ENCODE measurements around the gene ZNF836. TPM values are rescaled to one million over a fixed set of nuclear protein-coding genes. Genes with fewer than 3 reads are reported as not detected.

Gene ZNF836
- total RNA-seq, 1 donor from 2014 or later = 14.5 TPM

DNA sequence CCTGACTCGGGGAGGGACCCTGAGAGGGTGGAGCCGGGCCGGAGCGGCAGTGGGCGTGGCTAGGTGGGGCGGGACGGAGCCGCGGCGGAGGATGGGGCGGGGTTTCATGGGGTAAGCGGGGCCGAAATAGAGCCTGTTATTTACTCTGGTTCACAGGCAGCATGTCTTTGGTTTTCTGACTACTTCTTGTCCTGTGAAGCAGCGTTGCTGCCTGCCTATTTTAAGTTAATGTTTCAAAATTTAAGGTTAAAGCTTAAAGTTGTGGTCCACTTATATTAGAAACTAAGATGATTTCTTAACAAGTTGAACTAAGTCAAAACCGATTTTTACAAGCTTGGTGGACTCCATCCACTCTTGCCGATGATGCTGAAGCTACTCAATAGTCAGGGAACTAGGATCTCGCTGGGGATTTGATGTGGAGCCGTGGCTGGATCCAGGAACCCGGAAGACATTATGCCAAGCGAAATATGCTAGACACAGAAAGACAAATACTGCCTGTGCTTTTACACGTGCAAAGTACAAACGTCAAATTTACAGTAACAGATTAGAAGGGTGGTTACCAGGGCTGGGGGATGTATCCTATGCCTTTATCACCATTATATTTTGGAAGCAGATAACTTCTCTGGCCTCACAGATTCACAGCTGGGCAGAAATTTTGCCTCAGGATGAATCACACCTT lies 31.2 kb downstream of the ZNF836 start:
- peaks cover 27% of the 10 kb centered on the region for H3K9me3 Mint-ChIP-seq (ENCODE audit: low read depth)
- peak overlapping the region; percentile 98 for H3K27ac Mint-ChIP-seq (ENCODE audit: unreplicated experiment)
- H3K36me3 Mint-ChIP-seq (ENCODE audit: low read depth) = peaks cover 19% of the 10 kb centered on the region
- no peak for DNase-seq (ENCODE audit: low spot score)
- H3K4me3 Mint-ChIP-seq (ENCODE audit: unreplicated experiment) = peak overlapping the region; percentile 99
- peaks cover 20% of the 10 kb centered on the region for H3K4me1 Mint-ChIP-seq (ENCODE audit: low read depth)
- H3K27me3 Mint-ChIP-seq (ENCODE audit: low read depth) = no peaks in the 10 kb centered on the region
- TF ChIP-seq CTCF (IDR thresholded peaks at IDR 0.05) = no peak

DNA sequence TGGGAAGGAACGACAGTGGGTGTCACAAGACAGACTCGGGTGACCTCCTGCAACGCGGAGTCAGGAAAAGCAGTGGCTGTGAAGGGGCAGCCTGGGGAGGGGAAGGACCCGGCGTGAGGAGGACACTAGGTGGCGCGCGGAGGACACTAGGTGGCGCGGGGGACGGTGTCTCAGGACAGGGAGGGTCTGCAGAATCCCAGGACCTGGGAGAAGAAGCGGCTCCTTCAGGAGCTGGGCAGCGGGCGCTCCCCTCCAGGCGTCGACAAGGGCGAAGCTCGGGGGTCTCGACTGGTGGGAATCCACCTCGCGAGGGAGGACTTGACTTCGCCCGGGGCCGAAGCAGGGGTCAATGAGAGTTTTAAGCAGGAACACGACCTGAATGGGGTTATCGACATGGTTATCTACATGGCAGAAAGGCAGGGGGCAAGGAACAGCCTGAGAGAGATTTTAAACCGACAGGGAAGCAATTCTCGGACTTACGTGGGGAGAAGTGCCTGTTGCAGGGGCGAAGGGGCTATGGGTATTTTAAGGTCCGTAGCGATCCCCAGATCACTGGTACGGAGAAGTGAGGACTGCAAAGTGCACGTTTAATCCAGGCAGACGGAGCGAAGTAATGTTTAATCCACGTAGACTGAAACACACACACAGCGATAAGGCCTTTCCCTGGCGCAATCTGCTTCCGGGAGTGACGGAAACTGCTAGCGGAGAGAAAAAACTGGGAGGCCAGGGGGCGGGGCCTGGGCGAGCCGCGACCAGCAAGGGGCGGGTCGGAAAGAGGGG lies 32.0 kb downstream of the ZNF836 start, which contains the start of gene ZNF616:
Gene ZNF616 (minus strand): TSS at position 687 of the 780 bp plus-strand sequence. CDS start 9,426 bp downstream, outside the sequence.
- Mint-ChIP-seq H3K27me3 (ENCODE audit: low read depth) (no peaks in the 10 kb centered on the region), H3K36me3 (ENCODE audit: low read depth) (peaks cover 25% of the 10 kb centered on the region), H3K9me3 (ENCODE audit: low read depth) (peaks cover 30% of the 10 kb centered on the region), H3K4me3 (ENCODE audit: unreplicated experiment) (peak within 1 kb of the TSS; percentile 99), H3K4me1 (ENCODE audit: low read depth) (peaks cover 20% of the 10 kb centered on the region), H3K27ac (ENCODE audit: unreplicated experiment) (peak within 1 kb of the TSS; percentile 98)
- peak; percentile 92 for TF ChIP-seq CTCF (IDR thresholded peaks at IDR 0.05)
- DNase-seq (ENCODE audit: low spot score) = peak; percentile 98

DNA sequence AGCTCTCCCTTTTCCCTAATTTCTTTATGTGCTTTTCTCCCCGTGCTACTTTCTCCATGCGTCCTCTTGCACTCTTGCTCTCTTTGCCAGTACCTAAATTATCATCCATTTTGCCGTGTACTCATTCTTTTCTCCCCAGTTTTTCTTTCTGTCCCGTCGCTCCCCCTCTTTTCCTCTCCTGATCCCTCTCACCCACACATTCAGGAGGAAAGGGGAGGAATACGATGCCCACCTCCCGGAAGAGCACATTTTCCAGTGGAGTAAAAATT lies 32.5 kb downstream of the ZNF836 start:
- Mint-ChIP-seq H3K9me3 (ENCODE audit: low read depth) (peaks cover 34% of the 10 kb centered on the region), H3K4me1 (ENCODE audit: low read depth) (peaks cover 20% of the 10 kb centered on the region), H3K27me3 (ENCODE audit: low read depth) (no peaks in the 10 kb centered on the region), H3K4me3 (ENCODE audit: unreplicated experiment) (peak overlapping the region; percentile 99), H3K27ac (ENCODE audit: unreplicated experiment) (peak overlapping the region; percentile 98), H3K36me3 (ENCODE audit: low read depth) (peaks cover 30% of the 10 kb centered on the region)
- no peak for DNase-seq (ENCODE audit: low spot score)
- no peak for TF ChIP-seq CTCF (IDR thresholded peaks at IDR 0.05)

DNA sequence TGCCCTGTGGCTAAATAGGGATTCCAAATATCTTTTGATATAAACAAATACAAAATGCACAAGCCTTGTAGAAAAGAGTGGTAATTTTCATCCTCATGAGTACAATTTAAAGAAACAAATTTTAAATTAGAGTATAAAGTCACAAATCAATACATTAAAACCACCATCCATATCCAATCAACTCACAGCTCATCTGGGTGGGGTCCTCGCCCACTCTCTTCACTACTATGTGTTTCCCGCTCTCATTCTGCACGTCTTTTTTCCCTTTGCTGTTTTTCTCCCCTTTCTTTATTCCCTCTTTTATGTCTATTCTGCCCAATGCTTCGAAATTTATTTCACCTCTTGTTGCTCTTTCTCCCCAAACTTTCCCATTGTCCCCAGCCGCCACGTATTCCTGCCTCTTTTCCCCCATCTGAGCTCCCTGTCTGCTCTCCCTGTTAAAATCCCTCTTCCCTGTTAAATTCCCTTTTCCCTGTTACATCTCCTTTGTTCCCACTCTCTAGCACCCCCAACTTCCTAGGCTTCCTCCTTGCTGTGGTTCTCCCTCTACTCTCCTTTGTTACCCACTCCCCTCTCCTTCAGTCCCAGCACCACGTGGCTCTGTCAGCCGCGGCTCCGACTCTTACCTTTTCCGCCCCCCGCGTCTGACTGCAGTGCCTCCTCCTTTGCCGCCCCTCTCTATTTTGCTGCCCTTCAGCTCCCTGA lies 33.0 kb downstream of the ZNF836 start:
- no peak for TF ChIP-seq CTCF (IDR thresholded peaks at IDR 0.05)
- Mint-ChIP-seq H3K9me3 (ENCODE audit: low read depth) (peaks cover 36% of the 10 kb centered on the region), H3K4me1 (ENCODE audit: low read depth) (peaks cover 20% of the 10 kb centered on the region), H3K36me3 (ENCODE audit: low read depth) (peaks cover 32% of the 10 kb centered on the region), H3K4me3 (ENCODE audit: unreplicated experiment) (peak overlapping the region; percentile 99), H3K27ac (ENCODE audit: unreplicated experiment) (peak overlapping the region; percentile 98), H3K27me3 (ENCODE audit: low read depth) (no peaks in the 10 kb centered on the region)
- DNase-seq (ENCODE audit: low spot score) = no peak

GRCh38 chr19:52120286-52120685 lies 51.1 kb downstream of the ZNF836 start:
- Mint-ChIP-seq H3K9me3 (ENCODE audit: low read depth) (peaks cover 74% of the 10 kb centered on the region), H3K4me1 (ENCODE audit: low read depth) (no peaks in the 10 kb centered on the region), H3K36me3 (ENCODE audit: low read depth) (peaks cover 90% of the 10 kb centered on the region), H3K27me3 (ENCODE audit: low read depth) (no peaks in the 10 kb centered on the region), H3K4me3 (ENCODE audit: unreplicated experiment) (no peak overlapping the region), H3K27ac (ENCODE audit: unreplicated experiment) (no peak overlapping the region)
- no peak for DNase-seq (ENCODE audit: low spot score)
- TF ChIP-seq CTCF (IDR thresholded peaks at IDR 0.05) = no peak

All from chondrocyte (in vitro differentiated cells).